ENCODE data around the gene TRMU.
A peak's percentile ranks its signal among the peaks of the same experiment; 100 is the strongest.

DNA sequence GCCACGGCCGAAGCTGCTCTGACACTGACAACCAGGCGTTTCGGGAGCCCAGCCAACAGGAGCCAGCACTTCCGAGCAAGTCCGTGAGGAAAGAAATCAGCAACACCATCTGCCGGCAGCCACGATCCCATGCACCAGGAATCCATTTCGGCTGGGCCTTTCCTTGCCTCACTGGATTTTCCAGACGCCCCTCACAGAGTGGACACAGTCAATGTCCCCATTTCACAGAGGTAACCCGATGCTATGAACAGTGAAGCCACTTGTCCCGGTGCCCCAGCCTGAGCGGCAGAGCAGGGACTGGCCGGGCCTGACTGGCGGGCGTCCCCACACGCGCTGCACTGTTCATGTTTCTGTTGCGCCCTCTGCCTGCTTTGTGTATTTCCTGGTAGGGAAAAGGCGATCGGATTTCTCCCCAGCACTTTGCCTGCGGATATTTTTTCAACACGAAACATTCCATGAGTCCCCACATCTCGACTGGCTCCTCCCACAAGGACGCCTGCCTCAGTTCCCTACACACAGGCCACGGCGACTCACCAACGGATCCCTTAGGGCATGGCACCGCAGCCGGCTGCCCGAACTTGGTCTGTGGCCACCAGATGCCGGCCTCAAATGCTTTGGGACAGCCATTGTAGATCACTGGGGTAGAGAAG lies 55.3 kb downstream of the TRMU start:
- TF ChIP-seq EZH2 (IDR thresholded peaks at IDR 0.05; ENCODE audit: low read depth, unreplicated experiment) (no peak), CTCF (conservative IDR thresholded peaks at IDR 0.05; ENCODE audit: low read depth in 2 of 2) (peak in 1 of 2 experiments; percentile 3; a peak in 1 of 4 replicates), CREB1 (CRISPR knock-in tag; IDR thresholded peaks at IDR 0.05; ENCODE audit: low read depth) (no peak), POLR2AphosphoS5 (IDR thresholded peaks at IDR 0.05; ENCODE audit: low read depth) (no peak), ZNF462 (CRISPR knock-in tag; IDR thresholded peaks at IDR 0.05) (no peak)
- TF ChIP-seq, protein P1, sequence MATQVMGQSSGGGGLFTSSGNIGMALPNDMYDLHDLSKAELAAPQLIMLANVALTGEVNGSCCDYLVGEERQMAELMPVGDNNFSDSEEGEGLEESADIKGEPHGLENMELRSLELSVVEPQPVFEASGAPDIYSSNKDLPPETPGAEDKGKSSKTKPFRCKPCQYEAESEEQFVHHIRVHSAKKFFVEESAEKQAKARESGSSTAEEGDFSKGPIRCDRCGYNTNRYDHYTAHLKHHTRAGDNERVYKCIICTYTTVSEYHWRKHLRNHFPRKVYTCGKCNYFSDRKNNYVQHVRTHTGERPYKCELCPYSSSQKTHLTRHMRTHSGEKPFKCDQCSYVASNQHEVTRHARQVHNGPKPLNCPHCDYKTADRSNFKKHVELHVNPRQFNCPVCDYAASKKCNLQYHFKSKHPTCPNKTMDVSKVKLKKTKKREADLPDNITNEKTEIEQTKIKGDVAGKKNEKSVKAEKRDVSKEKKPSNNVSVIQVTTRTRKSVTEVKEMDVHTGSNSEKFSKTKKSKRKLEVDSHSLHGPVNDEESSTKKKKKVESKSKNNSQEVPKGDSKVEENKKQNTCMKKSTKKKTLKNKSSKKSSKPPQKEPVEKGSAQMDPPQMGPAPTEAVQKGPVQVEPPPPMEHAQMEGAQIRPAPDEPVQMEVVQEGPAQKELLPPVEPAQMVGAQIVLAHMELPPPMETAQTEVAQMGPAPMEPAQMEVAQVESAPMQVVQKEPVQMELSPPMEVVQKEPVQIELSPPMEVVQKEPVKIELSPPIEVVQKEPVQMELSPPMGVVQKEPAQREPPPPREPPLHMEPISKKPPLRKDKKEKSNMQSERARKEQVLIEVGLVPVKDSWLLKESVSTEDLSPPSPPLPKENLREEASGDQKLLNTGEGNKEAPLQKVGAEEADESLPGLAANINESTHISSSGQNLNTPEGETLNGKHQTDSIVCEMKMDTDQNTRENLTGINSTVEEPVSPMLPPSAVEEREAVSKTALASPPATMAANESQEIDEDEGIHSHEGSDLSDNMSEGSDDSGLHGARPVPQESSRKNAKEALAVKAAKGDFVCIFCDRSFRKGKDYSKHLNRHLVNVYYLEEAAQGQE (IDR thresholded peaks at IDR 0.05; ENCODE audit: unreplicated experiment) = no peak

Data from GM23338 (cell line).